Suppressor macrophage treated with lipopolysaccharide for 1 hour (primary cell): ENCODE measurements around the gene RETREG2.

Experiments used
- DNase-seq, 3 donors: peaks; one replicate each; pipeline ENCODE4 v3.0.0-alpha.2; 2020 to 2022

The RETREG2 gene

GRCh38 chr2:219216535-219216915, 38.5 kb downstream of the RETREG2 start:
- peak in 1 of 3 donors; percentile 10 for DNase-seq

GRCh38 chr2:219218217-219218731, 40.2 kb downstream of the RETREG2 start:
- DNase-seq = peak; percentile 42 to 60 (median 54)

- DNase-seq = peak; percentile 75 to 89 (median 82)
Measured at GRCh38 chr2:219218732-219219701, 40.9 kb downstream of the RETREG2 start, which contains the start of gene ABCB6. Gene ABCB6 (minus strand): TSS chr2:219218958. CDS start chr2:219218673, 285 bp downstream.

- peak in 1 of 3 donors; percentile 17 for DNase-seq
Measured at GRCh38 chr2:219219784-219220532, 41.9 kb downstream of the RETREG2 start.

GRCh38 chr2:219220652-219221402, 42.8 kb downstream of the RETREG2 start:
- peak in 2 of 3 donors; percentile 17 to 25 for DNase-seq

- peak in 1 of 3 donors; percentile 3 for DNase-seq
Measured at GRCh38 chr2:219221957-219222518, 44.0 kb downstream of the RETREG2 start.

- no peak for DNase-seq
Measured at GRCh38 chr2:219223831-219224610, 45.9 kb downstream of the RETREG2 start.

- DNase-seq = peak; percentile 50 to 64 (median 61)
Measured at GRCh38 chr2:219225350-219225749, 47.3 kb downstream of the RETREG2 start.

- peak in 1 of 3 donors; percentile 42 for DNase-seq
Measured at GRCh38 chr2:219228041-219228910, 50.2 kb downstream of the RETREG2 start.

- no peak for DNase-seq
Measured at GRCh38 chr2:219228911-219229304, 50.8 kb downstream of the RETREG2 start.

- peak; percentile 99 for DNase-seq
Measured at GRCh38 chr2:219229305-219230058, 51.4 kb downstream of the RETREG2 start, which contains the start of the genes ANKZF1 and ATG9A. Gene ANKZF1 (plus strand): TSS chr2:219229806. CDS start chr2:219230258, 452 bp downstream. Gene ATG9A (minus strand): TSS chr2:219229636. CDS start chr2:219228024, 1,612 bp downstream.

GRCh38 chr2:219230059-219230540, 52.0 kb downstream of the RETREG2 start:
- peak in 2 of 3 donors; percentile 44 to 54 for DNase-seq

GRCh38 chr2:219234331-219234730, 56.3 kb downstream of the RETREG2 start:
- no peak for DNase-seq
